GM03348 (cell line): ENCODE measurements around the gene GRID1.

Experiments used
- DNase-seq: peaks from one replicate; pipeline ENCODE4 v3.0.0; 2012; ENCODE audit warnings: low spot score

GRID1 gene

GRCh38 chr10:86366033-86366901, at the start of gene GRID1:
Gene GRID1 (minus strand): TSS chr10:86366795.
- peak; percentile 66 for DNase-seq

- DNase-seq: no peak
Measured at GRCh38 chr10:86415583-86415982, 49.0 kb upstream of the GRID1 start.

DNA sequence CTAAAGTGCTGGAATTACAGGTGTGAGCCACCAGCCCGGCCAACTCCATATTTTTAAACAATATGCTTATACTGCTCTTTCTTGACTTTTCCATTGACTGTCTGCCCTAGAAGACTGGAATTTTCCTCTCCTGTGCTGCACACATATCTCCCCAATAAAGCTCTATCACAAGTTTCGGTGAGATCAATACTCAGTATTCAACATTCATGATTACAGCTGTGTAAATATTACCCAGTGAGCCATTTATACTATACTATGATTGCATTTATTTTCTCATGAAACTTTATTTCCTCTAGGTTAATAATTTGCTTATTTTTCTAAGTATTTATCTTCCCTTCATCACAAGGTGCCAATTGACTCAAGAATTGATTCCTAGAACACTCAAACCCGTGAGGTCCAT, 48.5 kb upstream of the GRID1 start:
- no peak for DNase-seq

DNA sequence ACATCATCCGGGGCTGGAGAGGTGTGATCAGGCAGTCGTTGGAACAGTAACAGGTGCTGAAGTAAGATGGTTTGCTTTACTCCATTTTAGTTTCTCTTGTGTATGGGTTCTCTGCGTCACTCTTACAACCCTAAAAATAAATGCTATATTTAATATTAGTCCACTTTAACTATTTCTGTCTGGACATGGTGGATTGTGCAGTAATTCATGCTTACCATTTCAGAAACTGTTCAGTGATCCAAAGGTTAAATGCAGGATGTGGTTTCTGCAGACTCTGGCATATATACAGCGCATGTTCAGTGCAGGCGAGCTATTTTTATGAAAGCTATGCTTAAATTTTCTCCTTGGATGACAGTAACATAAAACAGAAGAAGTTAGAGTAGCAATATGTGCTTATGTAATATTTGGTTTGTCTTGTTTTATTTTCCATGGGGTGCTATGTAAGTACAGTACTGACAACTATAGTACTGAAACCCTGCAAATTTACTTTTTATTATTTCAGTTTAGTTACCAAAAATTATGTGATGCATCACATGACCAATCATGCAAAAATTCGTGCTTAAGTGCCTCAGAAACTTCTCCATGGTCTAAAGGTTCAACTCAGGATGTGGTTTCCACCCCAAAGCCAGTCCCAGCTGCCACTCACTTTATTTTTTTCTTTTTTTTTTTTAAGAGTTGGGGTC, 46.6 kb upstream of the GRID1 start:
- peak; percentile 39 for DNase-seq

DNA sequence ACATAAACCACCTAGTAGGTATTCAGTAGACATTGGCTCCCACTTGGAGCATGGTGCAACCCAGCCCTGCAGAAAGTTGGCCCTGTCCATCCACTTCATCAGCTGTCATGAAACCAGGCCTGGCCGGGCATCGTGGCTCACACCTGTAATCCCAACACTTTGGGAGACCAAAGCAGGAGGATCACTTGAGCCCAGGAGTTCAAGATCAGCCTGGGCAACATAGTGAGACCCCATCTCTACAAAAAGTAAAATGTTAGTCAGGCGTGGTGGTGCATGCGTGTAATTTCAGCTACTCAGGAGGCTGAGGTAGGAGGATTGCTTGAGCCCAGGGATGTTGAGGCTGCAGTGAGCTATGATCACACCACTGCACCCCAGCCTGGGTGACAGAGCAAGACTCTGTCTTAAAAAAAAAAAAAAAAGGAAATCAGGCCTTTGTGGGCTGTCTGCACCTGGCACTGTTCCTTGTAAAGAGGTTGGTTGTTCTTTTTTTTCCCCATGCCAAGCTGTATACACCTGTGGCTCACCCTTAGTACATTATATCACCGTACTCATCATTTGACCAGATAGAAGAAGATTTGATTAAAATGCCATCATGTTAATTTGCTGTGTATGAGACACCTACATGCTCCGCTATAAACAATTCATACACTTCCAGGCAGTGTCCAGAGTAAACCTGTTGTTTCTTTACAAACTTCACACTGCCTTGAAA, 45.4 kb upstream of the GRID1 start:
- DNase-seq: no peak

GRCh38 chr10:86411281-86411841, 44.8 kb upstream of the GRID1 start:
- peak; percentile 71 for DNase-seq

GRCh38 chr10:86410542-86411124, 44.0 kb upstream of the GRID1 start:
- peak; percentile 47 for DNase-seq

GRCh38 chr10:86409183-86409582, 42.6 kb upstream of the GRID1 start:
- DNase-seq: no peak

GRCh38 chr10:86403183-86403797, 36.7 kb upstream of the GRID1 start:
- DNase-seq: no peak

- peak; percentile 54 for DNase-seq
Measured at GRCh38 chr10:86402283-86402941, 35.8 kb upstream of the GRID1 start.

GRCh38 chr10:86401588-86402282, 35.1 kb upstream of the GRID1 start:
- DNase-seq: no peak

DNA sequence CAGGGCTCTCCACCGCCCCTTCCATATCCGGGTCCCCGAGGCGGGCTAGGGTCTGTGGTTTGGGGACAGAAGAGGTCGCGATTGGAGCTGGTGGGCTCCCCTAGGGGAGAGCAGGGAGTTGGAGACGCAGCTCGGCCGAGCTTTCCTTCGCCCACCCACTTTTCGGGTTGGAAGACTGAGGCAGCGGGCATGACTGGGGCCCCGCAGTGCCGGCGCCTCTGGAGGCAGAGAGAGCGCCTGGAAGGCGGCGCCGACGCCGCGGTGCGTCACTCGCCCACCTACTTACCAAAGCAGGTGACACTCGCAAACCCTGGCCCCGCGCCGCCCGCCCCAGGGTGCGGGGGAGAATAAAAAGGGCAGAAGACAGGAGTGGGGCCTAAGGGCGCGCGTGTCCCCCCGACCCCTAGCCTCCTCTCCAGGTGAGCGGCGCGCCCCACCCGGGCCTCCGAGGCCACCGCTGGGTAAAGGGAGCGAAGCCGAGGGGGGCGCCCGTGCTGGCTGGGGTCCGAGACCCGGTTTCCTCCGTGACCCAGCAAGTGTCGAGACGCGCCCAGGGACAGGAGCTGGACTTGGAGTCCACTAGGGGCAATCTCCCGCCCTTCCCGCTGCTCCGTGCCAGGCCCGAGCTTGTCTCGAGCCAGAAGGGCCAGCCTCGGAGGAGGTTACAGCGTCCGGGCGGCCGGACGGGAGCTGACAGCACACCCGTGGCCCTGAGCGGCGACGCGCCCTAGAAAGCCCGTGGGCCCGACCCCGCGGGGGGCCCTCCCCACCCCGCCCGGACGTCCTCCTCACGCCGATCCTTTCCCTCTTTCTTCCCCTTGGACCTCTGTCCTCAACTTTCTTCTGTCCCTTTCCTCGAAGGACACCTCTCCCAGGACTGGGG, 34.4 kb upstream of the GRID1 start:
- DNase-seq: peak; percentile 70

DNA sequence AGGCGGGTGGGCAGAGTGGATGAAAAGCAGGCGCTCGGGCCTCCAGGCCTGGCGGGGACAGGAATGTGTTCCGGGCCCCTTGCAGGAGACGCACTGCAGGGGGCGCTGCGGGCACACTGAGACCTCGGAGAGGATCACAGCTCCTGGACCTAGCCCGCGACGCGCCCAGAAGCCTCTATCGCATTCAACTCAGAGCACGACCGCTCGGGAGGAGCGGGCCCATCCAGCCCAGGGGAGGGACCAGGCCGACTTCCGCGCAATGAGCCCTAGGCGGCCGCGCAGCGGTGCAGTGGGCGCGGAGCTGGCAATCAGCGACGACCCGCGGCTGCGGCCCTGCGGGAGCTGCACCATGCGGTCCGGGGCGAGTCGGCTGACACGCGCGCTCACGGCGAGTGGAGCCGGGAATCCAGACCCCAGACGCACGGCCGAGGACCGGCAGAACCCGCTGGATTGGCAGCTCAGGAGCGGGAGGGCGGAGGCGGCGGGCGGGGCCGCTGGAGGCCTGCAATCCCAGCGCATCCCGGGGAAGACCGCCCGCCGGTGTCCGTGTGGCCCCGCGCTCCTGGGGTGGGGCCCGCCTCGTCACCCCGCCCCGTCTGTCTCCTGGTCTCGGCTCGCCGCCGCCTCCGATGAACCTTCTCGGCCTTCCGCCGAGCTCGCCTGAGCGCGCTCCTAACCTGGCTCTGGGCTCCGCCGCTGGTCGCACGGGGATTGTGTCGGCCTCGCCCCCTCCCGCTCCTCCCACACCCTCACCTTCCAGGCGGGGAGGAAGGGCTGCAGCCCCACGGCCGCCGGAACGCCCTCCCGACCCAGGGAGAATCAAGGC, 33.5 kb upstream of the GRID1 start:
- peak; percentile 96 for DNase-seq

DNA sequence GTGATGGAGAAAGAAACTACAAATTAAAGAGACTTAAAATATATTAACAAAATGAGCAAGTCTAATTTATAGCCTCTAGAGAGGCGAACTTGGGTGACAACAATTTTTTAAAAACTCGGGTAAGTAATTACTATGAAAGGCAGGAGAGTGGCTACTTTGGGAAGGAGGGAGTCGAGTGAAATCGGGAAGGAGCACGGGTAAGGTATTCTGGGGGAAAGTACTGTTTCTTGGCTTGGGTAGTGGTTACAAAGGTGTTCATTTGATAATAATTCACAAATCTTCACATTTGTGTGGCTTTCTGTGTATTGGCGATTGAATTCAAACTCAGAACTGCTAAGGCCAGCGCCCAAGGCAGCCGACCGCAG, 32.9 kb upstream of the GRID1 start:
- DNase-seq: no peak

- DNase-seq: no peak
Measured at GRCh38 chr10:86397120-86397519, 30.5 kb upstream of the GRID1 start.

GRCh38 chr10:86393862-86394455, 27.4 kb upstream of the GRID1 start:
- no peak for DNase-seq

DNA sequence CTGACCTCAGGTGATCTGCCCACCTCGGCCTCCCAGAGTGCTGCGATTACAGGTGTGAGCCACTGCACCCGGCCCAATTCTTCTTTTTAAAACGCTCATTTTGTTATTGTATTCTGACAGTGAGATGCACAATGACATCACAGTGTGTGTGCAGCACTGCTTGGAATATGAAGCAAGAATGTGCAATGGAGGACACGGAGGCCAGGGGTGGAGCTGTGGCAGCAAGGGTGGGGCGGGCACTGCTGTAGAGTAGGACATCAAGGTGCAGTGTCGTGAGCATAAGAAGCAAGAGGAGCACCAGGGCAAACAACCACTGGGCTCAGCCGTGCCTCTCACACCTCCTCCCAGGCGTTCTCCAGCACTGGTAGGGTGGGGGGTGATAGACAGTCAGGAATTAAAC, 26.8 kb upstream of the GRID1 start:
- DNase-seq: no peak

DNA sequence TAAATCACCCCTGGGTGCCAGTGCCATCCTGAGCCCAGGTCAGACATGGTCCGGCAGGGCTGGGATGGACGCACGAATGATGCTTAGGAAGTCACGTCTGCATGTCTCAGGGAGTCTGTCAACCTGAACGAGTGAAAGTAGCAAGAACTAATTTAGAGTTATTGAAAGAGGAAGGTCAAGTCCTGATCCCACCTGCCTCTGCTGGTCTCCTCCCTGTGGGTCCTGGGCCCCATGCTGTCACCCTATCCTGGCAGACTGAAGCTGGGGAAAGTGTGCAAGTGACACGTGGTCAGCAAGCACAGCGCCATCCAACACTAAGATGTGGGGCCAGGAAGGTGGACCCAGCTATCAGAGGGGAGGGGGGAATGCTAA, 26.1 kb upstream of the GRID1 start:
- no peak for DNase-seq
